ENCODE measurements around the gene RNF25.
"Not testable (repeated sequence)": the region's sequence is repeated elsewhere in the genome, so short reads cannot be mapped to it uniquely, and the experiment has no call there.

The RNF25 gene

GRCh38 chr2:218671654-218672566 is at the start of gene RNF25, which contains the start of gene STK36:
Gene RNF25, minus strand, starts transcription at chr2:218672002. Its CDS starts 32 bp downstream, at chr2:218671970.
Gene STK36, plus strand, starts transcription at chr2:218672086. Its CDS starts 744 bp downstream, at chr2:218672830.
- DNase-seq (ENCODE audit: low read depth): peak; percentile 62

- no peak for DNase-seq (ENCODE audit: low read depth)
Observed at GRCh38 chr2:218721488-218721887, 49.7 kb upstream of the RNF25 start.

GRCh38 chr2:218720048-218721041 is 48.5 kb upstream of the RNF25 start:
- no peak for DNase-seq (ENCODE audit: low read depth)

GRCh38 chr2:218719457-218719856 is 47.7 kb upstream of the RNF25 start:
- DNase-seq (ENCODE audit: low read depth): no peak

GRCh38 chr2:218718058-218718457 is 46.3 kb upstream of the RNF25 start:
- DNase-seq (ENCODE audit: low read depth): no peak

GRCh38 chr2:218717262-218717661 is 45.5 kb upstream of the RNF25 start:
- DNase-seq (ENCODE audit: low read depth): no peak

- DNase-seq (ENCODE audit: low read depth): no peak
Observed at GRCh38 chr2:218716070-218716469, 44.3 kb upstream of the RNF25 start.

- no peak for DNase-seq (ENCODE audit: low read depth)
Observed at GRCh38 chr2:218713922-218714321, 42.1 kb upstream of the RNF25 start.

GRCh38 chr2:218711550-218711929 is 39.7 kb upstream of the RNF25 start:
- DNase-seq (ENCODE audit: low read depth): no peak

GRCh38 chr2:218710687-218711549 is 39.1 kb upstream of the RNF25 start, which contains the start of gene TTLL4:
Gene TTLL4, plus strand, starts transcription at chr2:218710835. Its CDS starts 26,842 bp downstream, at chr2:218737677.
- peak; percentile 94 for DNase-seq (ENCODE audit: low read depth)

GRCh38 chr2:218710334-218710686 is 38.5 kb upstream of the RNF25 start:
- no peak for DNase-seq (ENCODE audit: low read depth)

- DNase-seq (ENCODE audit: low read depth): no peak
Observed at GRCh38 chr2:218709908-218710307, 38.1 kb upstream of the RNF25 start.

- no peak for DNase-seq (ENCODE audit: low read depth)
Observed at GRCh38 chr2:218708086-218708485, 36.3 kb upstream of the RNF25 start.

GRCh38 chr2:218703341-218703740 is 31.5 kb upstream of the RNF25 start:
- DNase-seq (ENCODE audit: low read depth): no peak

GRCh38 chr2:218701806-218702205 is 30.0 kb upstream of the RNF25 start:
- no peak for DNase-seq (ENCODE audit: low read depth)

- no peak for DNase-seq (ENCODE audit: low read depth)
Observed at GRCh38 chr2:218698885-218699284, 27.1 kb upstream of the RNF25 start.

- no peak for DNase-seq (ENCODE audit: low read depth)
Observed at GRCh38 chr2:218694405-218695145, 22.8 kb upstream of the RNF25 start.

- no peak for DNase-seq (ENCODE audit: low read depth)
Observed at GRCh38 chr2:218691234-218691633, 19.4 kb upstream of the RNF25 start.

GRCh38 chr2:218687400-218688060 is 15.7 kb upstream of the RNF25 start:
- DNase-seq (ENCODE audit: low read depth): not testable (repeated sequence)

- DNase-seq (ENCODE audit: low read depth): no peak
Observed at GRCh38 chr2:218680061-218680460, 8.3 kb upstream of the RNF25 start.
